Measurements from ENCODE around the gene TMEM98. TPM values are rescaled to one million over a fixed set of nuclear protein-coding genes. Genes with fewer than 3 reads are reported as not detected.
"Not testable (repeated sequence)": the region's sequence is repeated elsewhere in the genome, so short reads cannot be mapped to it uniquely, and the experiment has no call there.

TMEM98 gene
- total and polyA plus RNA-seq, 9 of the 15 experiments (the other 6 are each of a cell fraction or from before 2014, with no cell fraction given), result 33.5 to 164 (median 84.7) TPM

DNA sequence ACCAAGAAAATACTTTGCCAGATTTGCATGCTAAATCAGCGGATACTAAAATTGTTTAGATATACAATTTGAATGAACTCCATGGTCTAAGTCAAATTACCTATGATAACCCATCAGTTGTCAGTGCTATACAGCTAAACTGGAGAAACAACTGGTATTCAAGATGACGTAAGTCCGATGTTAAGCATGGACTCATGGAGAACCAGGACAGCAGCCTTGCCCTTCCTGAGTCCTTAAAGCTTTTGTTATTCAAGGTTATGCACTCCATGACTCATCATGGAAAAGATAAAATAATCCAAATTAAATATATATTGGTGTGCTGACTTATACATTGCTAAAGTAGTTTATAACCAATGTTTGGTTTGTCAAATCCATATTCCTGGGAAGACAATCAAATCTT is 4.0 kb upstream of the TMEM98 start:
- in situ Hi-C loops (cut with MboI), result not testable (repeated sequence)

GRCh38 chr17:32926183-32926582 is 1.8 kb upstream of the TMEM98 start:
- FAIRE-seq (no peak), ATAC-seq (no peak), DNase-seq (ENCODE audit: extremely low read depth in 1 of 4, low spot score in 3 of 4) (no peak)
- no peaks in the 10 kb centered on the region for H3K9me3 ChIP-seq (replicated peaks; ENCODE audit: control insufficient read depth, insufficient read depth, low read depth, low read length)
- no peaks in the 10 kb centered on the region for H3K27me3 ChIP-seq (ENCODE audit: control insufficient read depth in 2 of 2, insufficient read depth in 2 of 2, low read length in 2 of 2)
- no peak overlapping the region for H3K4me2 ChIP-seq (ENCODE audit: insufficient read depth, low read length)
- intact Hi-C loops (cut with micrococcal nuclease), result no loop called here
- peaks cover 22 to 23% of the 10 kb centered on the region in 2 experiments; a peak in 4 of 5 replicates for H3K4me1 ChIP-seq (replicated peaks in 1 of 2; ENCODE audit: control insufficient read depth in 2 of 2, insufficient read depth in 2 of 2, low read length in 2 of 2)
- H3K36me3 ChIP-seq (ENCODE audit: control insufficient read depth, insufficient read depth, low read length), result no peaks in the 10 kb centered on the region
- no peak overlapping the region for H3K27ac ChIP-seq (ENCODE audit: extremely low read depth, low read depth, low read length)
- POLR2A ChIA-PET, result no interaction called here
- in situ Hi-C loops (cut with MboI), result no loop called here
- CTCF ChIA-PET (ENCODE audit: low intra/inter-chr PET ratio), result no interaction called here
- TF ChIP-seq CTBP1 (IDR thresholded peaks at IDR 0.05; ENCODE audit: borderline replicate concordance) (no peak), NFYB (IDR thresholded peaks at IDR 0.05; ENCODE audit: extremely low read depth, insufficient read length) (peak; percentile 39)
- no peak overlapping the region for H3K4me3 ChIP-seq
- no peaks in the 10 kb centered on the region for H3K9me1 ChIP-seq (ENCODE audit: control insufficient read depth, insufficient read depth, low read length)
- H3K79me2 ChIP-seq (ENCODE audit: control insufficient read depth, insufficient read depth, low read length), result peaks cover 18% of the 10 kb centered on the region; the same call in 2 of the 3 replicates
- BruUV-seq (replicated peaks), result no TSS peak
- no peaks in the 10 kb centered on the region for H4K20me1 ChIP-seq (replicated peaks; ENCODE audit: control insufficient read depth, insufficient read depth, low read length)
- H3K9ac ChIP-seq (ENCODE audit: insufficient read depth in 1 of 2, low read depth in 2 of 2, low read length in 2 of 2), result no peak overlapping the region
- H2AFZ ChIP-seq (ENCODE audit: low read depth, low read length), result peak overlapping the region; percentile 11; the same call in 1 of the 2 replicates
- WGBS (ENCODE audit: insufficient coverage, low coverage, missing lambda C conversion rate), result 86% methylated on average over 5 of the region's 5 CpGs

More for the DNA sequence above, 4.0 kb upstream of the TMEM98 start:
- FAIRE-seq; H4K20me1 ChIP-seq (replicated peaks; ENCODE audit: control insufficient read depth, insufficient read depth, low read length); H3K27me3 ChIP-seq (ENCODE audit: control insufficient read depth in 2 of 2, insufficient read depth in 2 of 2, low read length in 2 of 2); H3K9me3 ChIP-seq (replicated peaks; ENCODE audit: control insufficient read depth, insufficient read depth, low read depth, low read length); H3K4me3 ChIP-seq; intact Hi-C loops (cut with micrococcal nuclease); H3K4me2 ChIP-seq (ENCODE audit: insufficient read depth, low read length); POLR2A ChIA-PET; H3K79me2 ChIP-seq (ENCODE audit: control insufficient read depth, insufficient read depth, low read length); BruUV-seq (replicated peaks); H3K27ac ChIP-seq (ENCODE audit: extremely low read depth, low read depth, low read length); DNase-seq (ENCODE audit: extremely low read depth in 1 of 4, low spot score in 3 of 4); H3K9me1 ChIP-seq (ENCODE audit: control insufficient read depth, insufficient read depth, low read length); CTCF ChIA-PET (ENCODE audit: low intra/inter-chr PET ratio); H2AFZ ChIP-seq (ENCODE audit: low read depth, low read length); H3K9ac ChIP-seq (ENCODE audit: insufficient read depth in 1 of 2, low read depth in 2 of 2, low read length in 2 of 2); ATAC-seq; H3K36me3 ChIP-seq (ENCODE audit: control insufficient read depth, insufficient read depth, low read length); TF ChIP-seq ATF3 (CRISPR knock-in tag; conservative IDR thresholded peaks at IDR 0.05): not testable (repeated sequence)
- TF ChIP-seq ATF3 (IDR thresholded peaks at IDR 0.05), result peak; percentile 24; the same call in 1 of the 2 replicates
- peaks cover 16 to 21% of the 10 kb centered on the region in 2 experiments; a peak in 4 of 5 replicates for H3K4me1 ChIP-seq (replicated peaks in 1 of 2; ENCODE audit: control insufficient read depth in 2 of 2, insufficient read depth in 2 of 2, low read length in 2 of 2)
- WGBS (ENCODE audit: insufficient coverage, low coverage, missing lambda C conversion rate), result 83% methylated on average over 3 of the region's 3 CpGs

DNA sequence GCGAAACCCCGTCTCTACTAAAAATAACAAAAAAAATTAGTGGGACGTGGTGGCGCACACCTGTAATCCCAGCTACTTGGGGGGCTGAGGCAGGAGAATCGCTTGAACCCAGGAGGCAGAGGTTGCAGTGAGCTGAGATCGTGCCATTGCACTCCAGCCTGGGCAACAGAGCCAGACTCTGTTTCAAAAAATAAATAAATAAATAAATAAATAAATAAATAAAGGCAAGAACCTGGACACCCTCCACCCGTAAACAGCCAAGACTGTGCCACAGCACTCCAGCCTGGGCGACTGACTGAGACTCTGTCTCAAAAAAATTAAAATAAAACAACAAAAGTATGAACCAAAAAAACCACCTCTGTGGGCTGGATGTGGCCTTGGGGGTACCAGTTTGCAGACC is 1.2 kb upstream of the TMEM98 start:
- H3K36me3 ChIP-seq (ENCODE audit: control insufficient read depth, insufficient read depth, low read length); H3K4me3 ChIP-seq; H3K9me1 ChIP-seq (ENCODE audit: control insufficient read depth, insufficient read depth, low read length); DNase-seq (ENCODE audit: extremely low read depth in 1 of 4, low spot score in 3 of 4); H3K9ac ChIP-seq (ENCODE audit: insufficient read depth in 1 of 2, low read depth in 2 of 2, low read length in 2 of 2); H3K27me3 ChIP-seq (ENCODE audit: control insufficient read depth in 2 of 2, insufficient read depth in 2 of 2, low read length in 2 of 2); H3K27ac ChIP-seq (ENCODE audit: extremely low read depth, low read depth, low read length); BruUV-seq (replicated peaks); H3K9me3 ChIP-seq (replicated peaks; ENCODE audit: control insufficient read depth, insufficient read depth, low read depth, low read length); FAIRE-seq; H4K20me1 ChIP-seq (replicated peaks; ENCODE audit: control insufficient read depth, insufficient read depth, low read length); ATAC-seq; intact Hi-C loops (cut with micrococcal nuclease); in situ Hi-C loops (cut with MboI): not testable (repeated sequence)
- WGBS (ENCODE audit: insufficient coverage, low coverage, missing lambda C conversion rate), result 88% methylated on average over 7 of the region's 8 CpGs
- ChIA-PET CTCF (ENCODE audit: low intra/inter-chr PET ratio) (interaction anchor here (0.7 kb wide), 1 partner anchor 1719 kb away, joined by 3 read pairs; no protein-coding TSS in a partner anchor), POLR2A (interaction anchor here (1.2 to 5.8 kb wide), 2 partner anchors 11 to 17 kb away, joined by 5 to 26 read pairs; no protein-coding TSS in a partner anchor)
- peaks cover 22 to 23% of the 10 kb centered on the region in 2 experiments; a peak in 4 of 5 replicates for H3K4me1 ChIP-seq (replicated peaks in 1 of 2; ENCODE audit: control insufficient read depth in 2 of 2, insufficient read depth in 2 of 2, low read length in 2 of 2)
- H3K79me2 ChIP-seq (ENCODE audit: control insufficient read depth, insufficient read depth, low read length), result peaks cover 18% of the 10 kb centered on the region; the same call in 2 of the 3 replicates
- H2AFZ ChIP-seq (ENCODE audit: low read depth, low read length), result peak overlapping the region; percentile 90; the same call in 1 of the 2 replicates
- H3K4me2 ChIP-seq (ENCODE audit: insufficient read depth, low read length), result peak overlapping the region; percentile 79; the same call in 1 of the 2 replicates

Measured in K562 (cell line).